A673 (cell line): Measurements from ENCODE around the gene THSD7B.

Experiments used
- CTCF ChIP-seq: fragments of 300-800, 200-600 bp; sonication (generic); conservative IDR thresholded peaks from 2 replicates; pipeline ENCODE4 v1.5.1; 2017; ENCODE audit warnings: low read depth, mild to moderate bottlenecking, antibody characterized with exemption, low read length, moderate library complexity, mixed read lengths
- EZH2 ChIP-seq: fragments of 200-600 bp; sonication (generic); IDR thresholded peaks from 2 replicates; pipeline ENCODE4 v1.6.1; 2017; ENCODE audit warnings: borderline replicate concordance, low read depth, mild to moderate bottlenecking, mixed read lengths, antibody characterized with exemption, low read length; ENCODE audit not compliant: poor library complexity, severe bottlenecking

DNA sequence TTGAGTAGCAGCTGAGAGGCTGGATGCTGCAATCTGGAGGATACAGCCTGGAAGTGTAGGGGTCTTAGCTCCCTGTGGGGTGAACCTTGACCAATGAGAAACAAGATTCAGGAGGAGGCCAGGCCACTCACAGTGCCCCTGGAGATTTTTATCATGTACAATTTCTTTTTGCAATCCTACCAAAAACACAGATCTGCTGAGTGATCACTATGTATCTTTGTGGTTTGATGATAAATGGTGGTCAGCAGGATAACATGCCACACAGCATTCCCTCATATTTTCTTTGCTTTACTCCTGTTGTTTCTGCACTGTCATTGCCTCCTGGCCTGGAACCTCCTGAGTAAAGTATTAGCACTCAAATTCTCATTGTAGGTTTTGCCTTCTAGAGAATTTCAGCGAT lies 357.9 kb downstream of the THSD7B start:
- TF ChIP-seq CTCF = no peak
- no peak for TF ChIP-seq EZH2
